ENCODE measurements around the gene TNNT1.
A peak's percentile ranks its signal among the peaks of the same experiment; 100 is the strongest.
"Not testable (repeated sequence)": the region's sequence is repeated elsewhere in the genome, so short reads cannot be mapped to it uniquely, and the experiment has no call there.

The TNNT1 gene

GRCh38 chr19:55175117-55175867 lies 26.3 kb upstream of the TNNT1 start:
- CTCF ChIA-PET = interaction anchor here (0.9 to 1.4 kb wide), 4 partner anchors 9 to 84 kb away, joined by 3 to 5 read pairs (median 4); partner anchors contain the start of genes DNAAF3 and PPP6R1
- Mint-ChIP-seq H3K4me3 (no peak overlapping the region), H3K36me3 (peaks cover 1% of the 10 kb centered on the region), H3K27me3 (peaks cover 100% of the 10 kb centered on the region), H3K27ac (no peak overlapping the region), H3K9me3 (peaks cover 6% of the 10 kb centered on the region), H3K4me1 (peaks cover 37% of the 10 kb centered on the region)
- DNase-seq = no peak

GRCh38 chr19:55174425-55175116 lies 25.6 kb upstream of the TNNT1 start:
- Mint-ChIP-seq H3K4me3 (peak overlapping the region; percentile 56), H3K27me3 (peaks cover 100% of the 10 kb centered on the region), H3K36me3 (peaks cover 1% of the 10 kb centered on the region), H3K4me1 (peaks cover 31% of the 10 kb centered on the region), H3K27ac (no peak overlapping the region), H3K9me3 (peaks cover 6% of the 10 kb centered on the region)
- CTCF ChIA-PET = interaction anchor here (0.9 to 1.5 kb wide), 4 partner anchors 14 to 330 kb away, joined by 3 to 4 read pairs (median 3); no protein-coding TSS in a partner anchor
- DNase-seq = no peak

GRCh38 chr19:55173714-55174409 lies 24.9 kb upstream of the TNNT1 start:
- Mint-ChIP-seq H3K27me3 (peaks cover 100% of the 10 kb centered on the region), H3K27ac (no peak overlapping the region), H3K4me1 (peaks cover 26% of the 10 kb centered on the region), H3K9me3 (peaks cover 6% of the 10 kb centered on the region), H3K36me3 (peaks cover 1% of the 10 kb centered on the region), H3K4me3 (peak overlapping the region; percentile 56)
- peak; percentile 67 for DNase-seq
- CTCF ChIA-PET = interaction anchor here (1.0 to 1.5 kb wide), 3 partner anchors 14 to 330 kb away, joined by 3 read pairs; no protein-coding TSS in a partner anchor

GRCh38 chr19:55173186-55173713 lies 24.2 kb upstream of the TNNT1 start:
- Mint-ChIP-seq H3K4me3 (peak overlapping the region; percentile 56), H3K27ac (no peak overlapping the region), H3K9me3 (peaks cover 6% of the 10 kb centered on the region), H3K36me3 (peaks cover 1% of the 10 kb centered on the region), H3K27me3 (peaks cover 100% of the 10 kb centered on the region), H3K4me1 (peaks cover 21% of the 10 kb centered on the region)
- CTCF ChIA-PET = interaction anchor here (1.2 to 1.5 kb wide), 2 partner anchors 14 to 130 kb away, joined by 3 read pairs; no protein-coding TSS in a partner anchor
- no peak for DNase-seq

- Mint-ChIP-seq H3K27ac (no peak overlapping the region), H3K4me3 (peak overlapping the region; percentile 47), H3K4me1 (peaks cover 21% of the 10 kb centered on the region), H3K27me3 (peaks cover 99% of the 10 kb centered on the region), H3K36me3 (peaks cover 1% of the 10 kb centered on the region), H3K9me3 (peaks cover 6% of the 10 kb centered on the region)
- no peak for DNase-seq
- CTCF ChIA-PET = interaction anchor here (1.2 kb wide), 1 partner anchor 13 kb away, joined by 3 read pairs; no protein-coding TSS in a partner anchor
These were observed 23.7 kb upstream of the TNNT1 start for GRCh38 chr19:55172741-55173140.

GRCh38 chr19:55172318-55172717 lies 23.3 kb upstream of the TNNT1 start:
- H3K9me3 Mint-ChIP-seq, H3K27ac Mint-ChIP-seq, CTCF ChIA-PET, DNase-seq, H3K4me3 Mint-ChIP-seq, H3K36me3 Mint-ChIP-seq: not testable (repeated sequence)
- Mint-ChIP-seq H3K27me3 (peaks cover 99% of the 10 kb centered on the region), H3K4me1 (peaks cover 21% of the 10 kb centered on the region)

GRCh38 chr19:55171440-55171839 lies 22.4 kb upstream of the TNNT1 start:
- no peak overlapping the region for H3K4me3 Mint-ChIP-seq
- peaks cover 28% of the 10 kb centered on the region for H3K4me1 Mint-ChIP-seq
- peaks cover 6% of the 10 kb centered on the region for H3K9me3 Mint-ChIP-seq
- H3K27ac Mint-ChIP-seq = no peak overlapping the region
- no peak for DNase-seq
- CTCF ChIA-PET = no interaction called here
- H3K27me3 Mint-ChIP-seq = peaks cover 99% of the 10 kb centered on the region
- H3K36me3 Mint-ChIP-seq = peaks cover 6% of the 10 kb centered on the region

- DNase-seq = no peak
- CTCF ChIA-PET = interaction anchor here (1.8 kb wide), 1 partner anchor 9 kb away, joined by 7 read pairs; no protein-coding TSS in a partner anchor
- Mint-ChIP-seq H3K9me3 (no peaks in the 10 kb centered on the region), H3K4me3 (no peak overlapping the region), H3K27ac (no peak overlapping the region), H3K27me3 (peaks cover 98% of the 10 kb centered on the region), H3K4me1 (peaks cover 24% of the 10 kb centered on the region), H3K36me3 (peaks cover 6% of the 10 kb centered on the region)
These were observed 20.1 kb upstream of the TNNT1 start for GRCh38 chr19:55169136-55169535.

- CTCF ChIA-PET = interaction anchor here (1.5 kb wide), 1 partner anchor 9 kb away, joined by 5 read pairs; no protein-coding TSS in a partner anchor
- Mint-ChIP-seq H3K36me3 (peaks cover 5% of the 10 kb centered on the region), H3K4me1 (peaks cover 11% of the 10 kb centered on the region), H3K9me3 (no peaks in the 10 kb centered on the region), H3K27ac (no peak within 1 kb of the TSS), H3K27me3 (peaks cover 91% of the 10 kb centered on the region), H3K4me3 (peak within 1 kb of the TSS; percentile 42)
- DNase-seq = peak; percentile 74
These were observed 17.7 kb upstream of the TNNT1 start, which contains the start of gene DNAAF3 for GRCh38 chr19:55166530-55167268. Gene DNAAF3, minus strand, starts transcription at chr19:55166613. Its CDS starts 200 bp downstream, at chr19:55166413.

- Mint-ChIP-seq H3K27ac (no peak overlapping the region), H3K9me3 (no peaks in the 10 kb centered on the region), H3K4me1 (peaks cover 11% of the 10 kb centered on the region), H3K4me3 (peak overlapping the region; percentile 42), H3K27me3 (peaks cover 91% of the 10 kb centered on the region), H3K36me3 (peaks cover 5% of the 10 kb centered on the region)
- DNase-seq = peak; percentile 43
- CTCF ChIA-PET = interaction anchor here (1.0 to 1.5 kb wide), 2 partner anchors 10 to 25 kb away, joined by 3 to 5 read pairs; no protein-coding TSS in a partner anchor
These were observed 17.0 kb upstream of the TNNT1 start for GRCh38 chr19:55165952-55166529.

- CTCF ChIA-PET = interaction anchor here (2.7 kb wide), 1 partner anchor 281 kb away, joined by 14 read pairs; no protein-coding TSS in a partner anchor
- peaks cover 12% of the 10 kb centered on the region for H3K4me1 Mint-ChIP-seq
- peaks cover 93% of the 10 kb centered on the region for H3K27me3 Mint-ChIP-seq
These were observed 12.7 kb upstream of the TNNT1 start for GRCh38 chr19:55161571-55162322.

GRCh38 chr19:55160986-55161365 lies 12.0 kb upstream of the TNNT1 start:
- H3K9me3 Mint-ChIP-seq = peaks cover 2% of the 10 kb centered on the region
- H3K4me3 Mint-ChIP-seq = no peak overlapping the region
- no peak overlapping the region for H3K27ac Mint-ChIP-seq
- peaks cover 9% of the 10 kb centered on the region for H3K4me1 Mint-ChIP-seq
- peaks cover 93% of the 10 kb centered on the region for H3K27me3 Mint-ChIP-seq
- DNase-seq = no peak
- CTCF ChIA-PET = interaction anchor here (0.7 to 3.1 kb wide), 8 partner anchors 9 to 280 kb away, joined by 3 to 18 read pairs (median 10); partner anchors contain the start of gene PPP6R1
- no peaks in the 10 kb centered on the region for H3K36me3 Mint-ChIP-seq

More at GRCh38 chr19:55161571-55162322, 12.7 kb upstream of the TNNT1 start:
- Mint-ChIP-seq H3K27ac (no peak overlapping the region), H3K4me3 (no peak overlapping the region), H3K36me3 (peaks cover 2% of the 10 kb centered on the region), H3K9me3 (peaks cover 2% of the 10 kb centered on the region)
- DNase-seq = no peak

Measured in activated naive CD4-positive, alpha-beta T cell treated with anti-CD3 and anti-CD28 coated beads, Interleukin-2, amount 10 ng/mL, durations not matched to agents 7 days and 5 days (primary cell).